SIG-M5 (cell line): ENCODE data around the gene SLC9A9.

Experiments
- DNase-seq: peaks from one replicate; lab custom pipeline; 2025; lab: John Stamatoyannopoulos, UW

The SLC9A9 gene

DNA sequence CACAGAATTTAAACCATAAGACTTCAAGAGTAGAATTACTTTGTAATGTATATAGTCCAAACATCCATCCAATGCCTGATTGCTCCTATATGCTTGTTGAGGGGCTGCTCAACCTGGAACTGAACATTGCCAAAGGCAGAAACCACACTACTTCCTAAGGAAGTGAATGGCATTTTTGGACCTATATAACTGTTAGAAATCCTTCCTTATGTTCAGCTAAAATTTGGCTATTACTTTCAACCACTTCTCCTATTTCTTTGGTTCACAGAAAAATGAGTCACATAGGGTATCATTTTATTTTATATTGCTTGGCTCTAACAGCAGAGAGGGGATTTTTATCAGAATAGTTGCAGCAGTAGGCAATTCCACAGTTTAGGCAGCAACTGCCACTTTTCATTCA, 342.1 kb downstream of the SLC9A9 start:
- no peak for DNase-seq

DNA sequence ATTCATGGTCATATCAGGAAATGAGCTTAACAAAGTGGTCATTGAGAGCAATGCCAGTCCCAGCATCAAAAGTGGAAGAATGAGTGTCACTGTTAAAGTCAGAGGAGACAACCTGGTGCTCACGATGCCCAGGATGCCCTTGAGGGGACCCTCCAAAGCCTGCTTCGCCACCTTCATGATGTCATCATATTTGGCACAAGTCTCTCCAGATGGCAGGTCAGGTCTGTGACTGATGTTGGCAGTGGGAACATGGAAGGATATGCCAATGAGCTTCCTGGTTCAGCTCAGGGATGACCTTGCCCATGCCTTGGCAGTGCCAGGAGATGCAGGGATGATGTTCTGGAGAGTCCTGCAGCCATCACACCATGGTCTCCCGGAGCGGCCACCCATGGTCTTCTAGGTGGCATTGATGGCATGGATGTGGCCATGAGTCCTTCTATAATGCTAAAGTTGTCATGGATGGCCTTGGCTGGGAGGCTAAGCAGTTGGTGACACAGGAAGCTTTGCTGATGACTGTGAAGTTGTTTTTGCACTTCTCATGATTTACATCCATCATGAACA, 344.9 kb downstream of the SLC9A9 start:
- DNase-seq: no peak

DNA sequence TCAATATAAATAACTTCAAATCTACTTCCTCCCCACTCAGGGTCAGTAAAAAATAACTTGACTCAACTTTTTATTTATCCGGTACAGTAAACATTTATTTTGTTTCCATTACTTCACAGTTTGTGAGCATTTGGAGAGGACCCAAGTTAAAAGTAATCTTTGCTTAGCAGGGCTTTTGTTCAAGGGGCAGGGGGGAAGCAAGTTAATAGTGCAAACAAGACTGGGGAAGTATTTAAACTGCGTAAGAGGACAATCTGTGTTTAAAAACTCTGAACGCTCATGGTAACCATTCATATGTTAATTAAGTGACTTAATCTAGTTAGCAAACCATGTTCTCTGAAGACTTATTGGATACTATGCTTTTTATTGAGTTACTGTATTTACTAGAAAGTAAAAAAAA, 346.2 kb downstream of the SLC9A9 start:
- DNase-seq: no peak

- DNase-seq: no peak
These were observed 350.9 kb downstream of the SLC9A9 start for GRCh38 chr3:143497382-143497781.

GRCh38 chr3:143496191-143496590, 352.1 kb downstream of the SLC9A9 start:
- no peak for DNase-seq

DNA sequence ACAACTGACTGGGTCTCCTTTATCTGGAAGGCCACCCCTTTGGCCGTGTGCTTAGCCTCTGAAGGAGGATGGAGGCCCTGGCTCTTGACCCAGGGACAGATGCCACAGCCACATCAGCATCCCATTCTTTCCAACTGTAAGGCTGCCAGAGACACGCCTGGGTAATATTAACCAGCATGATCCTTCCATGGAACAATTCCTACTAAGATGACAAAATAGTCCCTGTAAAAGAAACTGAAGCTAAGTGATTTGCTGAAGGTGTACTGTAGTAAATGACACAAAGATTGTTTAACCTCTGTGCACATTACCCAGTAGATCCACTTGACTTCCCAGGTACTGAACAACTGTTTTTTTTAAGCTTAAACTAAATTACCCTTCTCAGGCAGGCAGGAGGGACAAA, 352.7 kb downstream of the SLC9A9 start:
- DNase-seq: no peak

- no peak for DNase-seq
These were observed 361.7 kb downstream of the SLC9A9 start for GRCh38 chr3:143486611-143487010.

DNA sequence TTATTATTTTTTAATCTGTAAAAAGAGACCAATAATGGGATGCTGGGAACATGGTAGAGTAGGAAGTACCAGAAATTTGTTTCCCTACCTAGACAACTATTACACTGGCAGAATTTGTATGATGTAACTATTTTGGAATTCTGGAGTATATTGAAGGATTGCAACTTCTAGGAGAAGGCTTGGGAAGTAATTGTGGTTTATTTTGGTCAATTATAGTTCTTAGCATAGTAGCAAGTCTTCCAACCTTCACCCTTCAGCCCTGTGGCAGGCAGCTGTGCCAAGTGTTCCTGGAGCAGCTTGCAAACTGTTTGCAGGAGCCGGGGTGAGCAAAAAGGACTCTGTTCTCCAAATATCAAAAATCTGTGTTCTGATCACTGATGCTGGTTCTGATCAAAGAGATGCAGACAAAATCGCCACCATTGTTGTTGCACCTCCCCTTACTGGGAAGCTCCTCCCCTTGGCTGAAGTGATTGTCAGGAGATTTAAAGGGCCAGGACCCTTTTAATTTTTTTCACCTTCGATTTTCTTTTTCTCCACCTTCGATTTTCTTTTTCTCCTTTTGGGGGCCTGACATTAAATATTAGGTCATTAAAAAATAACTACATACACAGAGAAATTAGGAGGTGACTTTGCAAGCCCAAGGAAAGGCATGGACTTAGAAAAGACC, 363.3 kb downstream of the SLC9A9 start:
- DNase-seq: no peak

GRCh38 chr3:143483214-143483613, 365.1 kb downstream of the SLC9A9 start:
- DNase-seq: no peak

GRCh38 chr3:143482106-143483088, 365.9 kb downstream of the SLC9A9 start:
- no peak for DNase-seq

DNA sequence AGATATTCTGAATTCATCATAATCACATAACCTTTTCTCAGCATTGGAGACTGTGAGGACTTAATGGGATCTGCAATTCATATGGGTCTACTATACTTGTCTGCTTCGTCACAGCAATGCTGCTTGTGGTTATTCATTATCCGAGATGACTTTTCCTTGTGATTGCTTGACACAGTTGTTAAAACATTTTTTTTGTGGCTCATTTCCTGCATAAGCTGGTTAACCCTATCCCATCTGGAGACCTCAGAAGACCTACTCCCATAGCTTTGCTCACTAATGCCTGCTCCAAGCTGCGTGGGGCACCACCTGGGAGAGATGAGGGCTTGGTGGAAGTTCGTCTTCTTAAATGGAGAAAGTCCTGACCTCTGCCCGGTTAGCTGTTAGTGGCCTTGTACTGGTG, 367.9 kb downstream of the SLC9A9 start:
- no peak for DNase-seq

DNA sequence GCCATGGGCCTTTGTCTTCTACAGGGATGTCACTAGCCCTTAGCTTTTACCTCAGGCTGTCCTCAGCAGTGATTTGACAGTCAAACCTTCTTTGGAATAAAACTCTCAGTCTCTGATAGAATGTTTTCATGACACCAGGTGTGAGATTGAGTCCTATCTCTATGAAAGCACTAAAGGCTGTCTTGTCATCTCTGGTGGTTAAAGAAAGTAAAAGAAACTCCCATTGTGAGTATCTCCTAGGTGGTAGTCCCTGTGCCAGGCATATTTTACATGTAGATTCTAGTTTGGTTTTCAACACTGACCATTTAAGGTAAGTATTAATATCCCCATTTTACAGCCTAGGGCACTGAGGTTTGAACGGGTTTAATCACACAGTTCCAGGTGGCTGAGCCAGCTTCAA, 368.5 kb downstream of the SLC9A9 start:
- no peak for DNase-seq

DNA sequence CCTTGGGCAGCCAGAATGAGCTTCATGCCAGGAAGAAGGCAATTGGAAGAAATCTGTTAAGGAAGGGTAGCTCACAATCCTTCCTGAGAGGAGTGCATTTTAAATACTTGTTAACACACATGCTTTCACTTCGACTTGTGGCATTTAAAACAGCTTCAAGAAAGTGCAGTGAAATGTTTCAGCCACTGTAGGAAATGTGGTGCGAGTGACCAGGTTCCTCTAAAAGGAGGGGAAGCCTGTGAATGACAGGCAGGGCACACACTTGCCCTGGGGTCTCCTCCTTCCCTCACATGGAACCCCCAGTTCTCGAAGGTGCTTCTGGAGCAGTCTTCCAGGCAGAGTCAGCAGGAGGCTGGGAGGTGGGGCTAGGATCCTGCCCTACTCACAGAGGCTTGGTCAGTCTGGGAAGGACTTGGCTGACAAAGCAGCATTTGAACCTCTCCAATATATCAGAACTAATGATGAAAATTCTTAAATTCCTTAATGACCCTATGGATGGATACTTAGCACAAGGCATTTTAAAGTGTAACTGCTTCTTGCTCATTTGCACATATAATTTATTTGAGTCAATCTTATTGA, 370.1 kb downstream of the SLC9A9 start:
- DNase-seq: no peak

DNA sequence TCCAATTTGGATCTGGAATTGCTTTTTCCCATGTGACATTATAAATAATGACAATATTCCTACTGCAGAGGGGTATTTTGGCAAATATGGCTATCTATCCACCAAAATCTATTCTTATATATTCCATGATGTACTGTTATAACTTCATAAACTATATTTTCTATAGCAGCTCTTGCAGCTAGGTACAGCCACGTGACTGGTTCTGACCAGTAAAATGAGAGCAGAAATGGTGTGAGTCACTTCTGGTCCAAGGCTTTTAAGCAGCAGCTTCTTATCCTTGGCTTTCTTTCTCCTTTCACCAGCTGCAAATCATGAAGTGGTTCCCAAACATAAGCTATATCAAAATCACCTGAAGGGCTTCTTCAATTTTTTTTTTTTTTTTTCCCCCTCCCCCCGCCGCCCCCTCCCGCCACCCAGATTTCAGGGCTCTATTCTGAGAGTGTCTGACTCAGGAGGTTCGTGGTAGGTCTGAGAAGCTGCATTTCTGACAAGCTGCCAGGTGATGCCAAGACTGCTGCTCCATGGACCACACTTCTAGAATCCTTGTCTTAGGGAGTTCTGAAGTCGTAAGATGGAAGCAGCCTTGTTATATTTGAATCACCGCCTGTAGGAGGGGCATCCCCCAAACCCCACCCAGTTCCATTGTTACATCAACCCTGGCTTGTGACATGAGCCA, 371.2 kb downstream of the SLC9A9 start:
- no peak for DNase-seq

GRCh38 chr3:143475981-143476380, 372.3 kb downstream of the SLC9A9 start:
- no peak for DNase-seq

- DNase-seq: no peak
These were observed 375.3 kb downstream of the SLC9A9 start for GRCh38 chr3:143472731-143473523.

DNA sequence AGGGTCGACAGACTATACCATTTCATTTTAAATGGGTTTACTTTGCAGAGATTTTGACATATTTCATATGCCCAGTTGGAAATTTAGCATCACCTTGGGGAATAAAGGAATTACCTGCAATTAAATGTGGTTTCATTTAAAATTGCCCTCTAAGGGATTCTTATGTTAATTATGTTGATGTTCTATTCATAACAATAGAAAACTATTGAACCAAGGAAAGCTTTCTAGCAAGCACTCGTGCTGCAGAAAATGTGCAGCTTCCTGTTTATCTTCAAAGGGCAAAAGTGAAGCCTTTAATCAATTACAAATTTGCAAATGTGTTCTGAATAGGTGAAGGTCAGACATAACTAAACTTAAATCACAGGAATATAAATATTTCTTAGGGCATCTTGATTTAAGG, 376.6 kb downstream of the SLC9A9 start:
- no peak for DNase-seq

DNA sequence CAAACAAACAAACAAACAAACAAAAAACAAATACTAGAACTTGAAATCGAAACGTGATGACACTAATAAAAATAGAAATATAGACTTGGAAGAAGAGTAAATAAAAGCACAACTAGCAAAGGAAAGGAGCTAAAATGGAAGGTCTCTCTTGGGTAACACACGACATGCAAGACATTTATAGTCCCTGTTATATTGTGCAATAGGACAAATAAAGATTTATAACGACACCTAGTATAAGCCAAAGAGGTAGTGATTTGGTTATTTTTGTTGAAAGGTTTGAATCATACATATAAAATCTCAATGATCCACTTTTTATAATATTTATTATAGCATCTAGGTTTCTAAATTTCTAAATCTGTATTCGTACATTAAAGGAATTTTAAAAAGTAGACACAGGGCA, 379.1 kb downstream of the SLC9A9 start:
- DNase-seq: no peak

DNA sequence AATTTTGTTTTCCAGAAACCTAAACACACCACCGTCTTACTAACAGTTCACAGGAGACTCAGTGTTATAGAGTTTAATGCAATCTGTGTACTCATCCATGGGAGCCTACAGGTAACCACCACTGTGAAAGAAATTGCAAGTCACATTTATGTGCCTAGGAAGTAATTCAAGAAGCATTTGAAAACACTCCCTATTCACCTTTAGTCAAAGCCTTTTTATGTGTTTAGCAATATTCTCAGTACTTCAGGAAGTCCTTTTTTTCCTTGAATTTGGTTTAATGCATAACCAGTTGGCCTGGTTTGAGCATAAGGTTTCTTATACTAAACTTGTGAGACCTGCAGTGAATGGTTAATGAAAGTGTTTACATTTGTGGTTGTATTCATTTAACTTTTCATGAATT, 382.6 kb downstream of the SLC9A9 start:
- DNase-seq: no peak

- DNase-seq: no peak
These were observed 383.4 kb downstream of the SLC9A9 start for GRCh38 chr3:143464850-143465249.

DNA sequence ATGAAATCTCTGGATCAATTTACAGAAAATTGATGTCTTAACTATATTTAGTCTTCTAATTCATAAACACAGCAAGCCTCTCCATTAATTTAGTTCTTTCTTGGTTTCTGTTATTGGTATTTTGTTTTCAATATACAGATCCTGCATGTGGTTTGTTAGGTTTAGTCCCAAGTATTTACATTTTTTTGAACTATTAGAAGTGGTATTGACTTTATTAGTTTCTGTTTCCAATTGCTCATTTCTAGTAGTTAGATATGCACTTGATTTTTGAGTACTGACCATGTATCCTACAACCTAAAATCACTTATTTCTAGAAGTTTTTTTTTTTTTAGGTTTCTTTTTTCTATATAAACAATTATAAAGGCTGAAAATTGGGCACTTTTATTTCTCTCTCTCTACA, 392.8 kb downstream of the SLC9A9 start:
- no peak for DNase-seq
